ENCODE measurements around the gene ADGRA3. TPM values are rescaled to one million over a fixed set of nuclear protein-coding genes. Genes with fewer than 3 reads are reported as not detected.

Gene ADGRA3
- total RNA-seq, 6 experiments from 2014 or later, result 25.0 to 146 (median 60.2) TPM

- no peaks in the 10 kb centered on the region for H3K9me3 ChIP-seq
- intact Hi-C loops (cut with DNase I), result no loop called here
- peaks cover 0 to 1% (median 0%) of the 10 kb centered on the region in 4 donors for H3K36me3 ChIP-seq
- H3K4me1 ChIP-seq, result no peaks in the 10 kb centered on the region
- DNase-seq (no peak), ATAC-seq (no peak)
- 93% methylated on average over 3 of the region's 3 CpGs for WGBS (ENCODE audit: insufficient coverage, low coverage, low lambda C conversion rate, missing lambda C conversion rate)
- H3K27ac ChIP-seq, result no peak overlapping the region
- TF ChIP-seq POLR2A (IDR thresholded peaks at IDR 0.05) (no peak), CTCF (IDR thresholded peaks at IDR 0.05) (no peak)
- no peaks in the 10 kb centered on the region for H3K27me3 ChIP-seq
- H3K4me3 ChIP-seq, result no peak overlapping the region
Measured at GRCh38 chr4:22454216-22454838, 61.5 kb downstream of the ADGRA3 start.

- intact Hi-C loops (cut with DNase I), result no loop called here
- Histone ChIP-seq H3K9me3 (no peaks in the 10 kb centered on the region), H3K4me3 (no peak overlapping the region), H3K27me3 (no peaks in the 10 kb centered on the region), H3K4me1 (peaks cover 0 to 26% (median 3%) of the 10 kb centered on the region in 4 donors), H3K36me3 (peaks cover 0 to 2% (median 0%) of the 10 kb centered on the region in 4 donors), H3K27ac (peak overlapping the region in 2 of 3 donors; percentile 1 to 48)
- no peak for DNase-seq
- no peak for ATAC-seq
- TF ChIP-seq POLR2A (IDR thresholded peaks at IDR 0.05) (no peak), CTCF (IDR thresholded peaks at IDR 0.05) (no peak)
- WGBS (ENCODE audit: insufficient coverage, low coverage, low lambda C conversion rate, missing lambda C conversion rate), result 87% methylated on average over 6 of the region's 6 CpGs
Measured at GRCh38 chr4:22444813-22445212, 71.1 kb downstream of the ADGRA3 start.

- H3K36me3 ChIP-seq, result no peaks in the 10 kb centered on the region
- intact Hi-C loops (cut with DNase I), result no loop called here
Measured at GRCh38 chr4:22442956-22443355, 72.9 kb downstream of the ADGRA3 start.

GRCh38 chr4:22440999-22441398, 74.9 kb downstream of the ADGRA3 start:
- Histone ChIP-seq H3K27ac (peak overlapping the region in 2 of 3 donors; percentile 68 to 89), H3K9me3 (no peaks in the 10 kb centered on the region), H3K36me3 (peaks cover 0 to 11% (median 0%) of the 10 kb centered on the region in 4 donors), H3K27me3 (no peaks in the 10 kb centered on the region), H3K4me1 (peaks cover 0 to 59% (median 8%) of the 10 kb centered on the region in 4 donors), H3K4me3 (peak overlapping the region; percentile 12 to 54 (median 52))
- peak; percentile 40 to 67 (median 62) for ATAC-seq
- no peak for DNase-seq
- TF ChIP-seq CTCF (IDR thresholded peaks at IDR 0.05), result no peak
- no peak for TF ChIP-seq POLR2A (IDR thresholded peaks at IDR 0.05)
- intact Hi-C loops (cut with DNase I), result no loop called here

More at GRCh38 chr4:22442956-22443355, 72.9 kb downstream of the ADGRA3 start:
- TF ChIP-seq CTCF (IDR thresholded peaks at IDR 0.05) (no peak), POLR2A (IDR thresholded peaks at IDR 0.05) (peak; percentile 34)
- 26% methylated on average over 2 of the region's 2 CpGs for WGBS (ENCODE audit: insufficient coverage, low coverage, low lambda C conversion rate, missing lambda C conversion rate)
- Histone ChIP-seq H3K27ac (peak overlapping the region in 2 of 3 donors; percentile 68 to 89), H3K4me1 (peaks cover 0 to 42% (median 3%) of the 10 kb centered on the region in 4 donors), H3K27me3 (no peaks in the 10 kb centered on the region), H3K4me3 (peak overlapping the region in 2 of 3 donors; percentile 52 to 54), H3K9me3 (no peaks in the 10 kb centered on the region)
- DNase-seq, result no peak
- ATAC-seq, result peak; percentile 62 to 78 (median 67)
